HG02642 (cell line): ENCODE results near the gene COPS8.

Experiments
- ATAC-seq: cut with Tn5 transposase; IDR thresholded peaks from one replicate; pipeline ENCODE4 v1.9.1; 2021; ENCODE audit warnings: mild to moderate bottlenecking; ENCODE audit not compliant: unreplicated experiment, poor library complexity

COPS8 gene

GRCh38 chr2:237064203-237065070 lies 21.3 kb upstream of the COPS8 start:
- ATAC-seq, result no peak

- no peak for ATAC-seq
Measured at GRCh38 chr2:237065071-237065377, 20.7 kb upstream of the COPS8 start.

- no peak for ATAC-seq
Measured at GRCh38 chr2:237066396-237066795, 19.3 kb upstream of the COPS8 start.

DNA sequence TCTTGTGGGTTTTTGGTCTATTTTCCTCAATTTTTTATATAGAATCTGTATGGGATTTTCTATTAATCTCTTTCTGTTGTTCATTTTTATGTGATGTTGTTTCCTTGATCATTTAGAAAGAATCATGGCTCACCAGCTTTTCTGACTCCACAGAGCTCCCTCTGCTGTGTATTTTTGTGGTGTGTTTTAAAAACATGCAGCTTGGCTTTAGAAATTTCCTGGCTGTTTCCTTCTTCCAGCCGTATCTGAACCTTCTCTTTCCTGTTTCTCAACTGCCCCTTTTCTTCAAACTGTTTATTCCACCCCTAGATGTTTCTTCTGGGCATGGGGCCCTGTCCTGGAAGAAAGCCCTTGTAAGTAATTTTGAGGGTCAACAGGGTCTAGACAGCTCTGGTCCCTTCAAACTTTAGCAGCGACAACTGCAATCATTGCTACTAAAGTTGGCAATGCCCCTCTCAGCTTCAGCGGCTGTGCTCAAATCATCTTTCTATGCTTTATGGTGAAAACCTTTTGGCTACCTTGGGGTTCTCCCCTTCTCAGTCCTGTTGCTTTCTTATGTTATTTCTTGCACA lies 17.6 kb upstream of the COPS8 start:
- ATAC-seq, result no peak

DNA sequence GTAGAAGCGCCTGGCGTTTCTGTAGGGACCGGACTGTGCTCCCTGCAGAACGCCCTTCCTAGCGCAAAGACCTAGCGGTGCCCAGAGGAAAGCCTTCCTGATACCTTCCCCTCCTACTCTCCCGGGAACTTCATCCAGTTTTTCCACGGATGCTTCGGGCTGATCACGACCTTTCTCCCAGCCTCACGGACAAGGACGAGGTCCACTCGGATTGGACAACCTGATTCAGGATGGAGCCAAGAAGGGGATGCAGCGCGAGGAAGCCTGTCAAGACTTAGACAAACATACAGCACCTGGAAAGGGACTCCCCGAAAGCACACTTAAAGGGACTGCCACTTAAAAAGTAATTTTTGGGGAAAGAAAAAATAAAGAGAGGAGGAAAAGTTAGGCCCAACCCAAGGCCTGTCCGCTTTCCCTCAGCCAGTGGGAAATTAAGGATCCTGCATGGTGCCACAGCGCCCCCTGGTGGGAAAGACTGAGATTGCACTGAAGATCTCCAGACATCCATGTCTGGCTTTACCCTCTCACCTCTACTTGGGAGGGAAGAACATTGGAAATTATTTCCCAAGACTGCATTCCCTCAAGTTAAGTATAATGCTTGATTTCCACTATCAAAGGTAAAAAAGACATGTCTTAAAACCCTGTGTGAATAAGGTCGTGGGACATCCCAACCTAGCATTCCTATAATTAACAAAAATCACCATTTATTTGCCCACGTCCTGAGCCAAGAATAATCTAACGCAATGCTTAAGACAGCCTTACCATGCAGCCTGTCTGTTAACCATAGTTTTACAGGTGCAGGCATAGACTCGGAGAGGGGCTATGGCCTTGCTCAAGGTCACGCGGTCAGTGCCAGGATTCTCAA lies 13.4 kb upstream of the COPS8 start:
- no peak for ATAC-seq

GRCh38 chr2:237073552-237073951 lies 12.1 kb upstream of the COPS8 start:
- no peak for ATAC-seq

DNA sequence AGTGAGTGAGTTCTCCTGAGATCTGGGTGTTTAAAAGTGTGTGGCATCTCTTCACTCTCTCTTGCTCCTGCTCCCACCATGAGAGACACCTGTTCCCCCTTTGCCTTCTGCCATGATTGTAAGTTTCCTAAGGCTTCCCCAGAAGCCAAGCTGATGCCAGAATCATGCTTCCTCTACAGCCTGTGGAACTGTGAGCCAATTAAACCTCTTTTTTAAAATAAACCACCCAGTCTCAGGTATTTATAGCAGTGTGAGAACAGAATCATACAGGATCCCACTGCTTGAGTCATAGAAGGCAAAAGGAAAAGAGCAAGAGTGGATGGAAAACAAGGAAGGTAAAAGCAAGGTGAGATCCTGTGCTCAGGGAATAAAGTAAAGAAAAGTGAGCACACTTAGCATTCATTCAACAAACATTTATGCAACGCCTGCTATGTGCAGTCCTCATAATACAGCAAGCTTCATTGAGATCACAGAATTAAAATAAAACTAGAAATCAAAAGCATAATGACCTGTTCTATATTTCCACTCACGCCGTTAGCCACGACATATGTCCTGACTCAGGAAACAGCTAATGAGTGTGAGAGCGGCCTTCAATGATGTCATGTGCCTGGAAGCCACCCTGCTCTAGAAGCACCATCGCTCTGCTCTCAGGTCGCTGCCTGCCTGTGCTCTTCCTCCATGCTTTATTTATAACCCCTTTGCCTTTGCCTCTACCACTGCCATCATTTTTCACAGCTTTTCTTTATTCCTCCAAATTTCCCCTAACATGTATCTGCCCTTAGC lies 11.3 kb upstream of the COPS8 start:
- ATAC-seq, result no peak

DNA sequence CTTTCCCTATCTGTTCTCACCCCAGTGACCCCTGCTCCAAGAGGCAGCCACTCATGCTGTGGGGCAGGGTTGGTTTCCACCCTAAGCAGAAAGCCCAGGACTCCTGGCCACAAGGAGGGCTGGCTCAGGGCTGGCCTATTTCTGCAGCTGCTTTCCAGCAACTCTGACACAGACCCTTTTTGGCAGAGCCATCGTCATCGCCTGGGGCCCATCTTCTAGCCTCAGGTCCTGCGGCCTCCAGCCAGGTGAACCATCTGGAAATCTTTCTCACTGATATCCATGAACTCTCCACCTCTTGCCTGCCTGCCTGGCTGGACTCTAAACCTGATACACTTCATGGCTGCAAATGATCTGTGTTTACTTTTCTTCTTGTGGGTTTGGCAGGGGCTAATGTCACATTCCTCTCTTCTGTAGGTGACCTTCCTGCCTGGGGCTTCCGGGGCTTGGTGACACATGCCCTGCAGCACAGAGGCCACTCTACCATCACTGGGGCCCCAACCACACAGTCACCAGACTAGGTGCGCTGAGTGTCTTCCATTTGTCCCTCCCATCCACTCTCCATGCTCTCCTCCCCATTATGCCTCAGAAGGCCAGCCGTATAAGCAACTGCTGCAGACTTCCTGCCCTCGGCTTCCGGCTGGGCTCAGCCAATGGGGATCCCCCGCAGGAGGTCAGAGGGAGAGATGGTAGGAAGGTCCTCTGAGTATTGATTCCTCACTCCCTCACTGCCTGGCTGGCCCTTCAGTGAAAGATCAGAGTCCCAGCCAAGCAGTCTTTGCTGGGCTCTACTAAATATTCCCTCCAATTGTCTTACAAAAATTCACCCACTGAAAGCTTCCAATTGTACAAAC lies 9.7 kb upstream of the COPS8 start:
- no peak for ATAC-seq

DNA sequence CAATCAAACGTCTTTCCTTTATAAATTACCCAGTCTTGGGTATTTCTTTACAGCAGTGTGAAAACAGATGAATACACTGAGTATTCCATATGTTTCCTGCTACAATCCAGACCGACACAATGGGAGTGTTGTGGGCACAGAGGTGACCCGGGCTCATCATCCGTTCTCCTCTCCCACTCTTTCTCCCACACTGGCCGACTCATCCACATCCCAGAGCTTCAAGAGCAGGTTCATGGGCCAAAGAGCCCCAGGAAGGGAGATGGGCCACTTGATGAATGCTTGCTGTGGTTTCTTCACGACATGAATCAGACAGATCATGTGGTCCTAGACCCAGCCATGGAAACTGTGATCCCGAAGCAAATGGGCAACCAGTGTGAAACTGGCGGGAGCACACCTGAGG lies 4.1 kb upstream of the COPS8 start:
- no peak for ATAC-seq

GRCh38 chr2:237083026-237083425 lies 2.7 kb upstream of the COPS8 start:
- no peak for ATAC-seq

DNA sequence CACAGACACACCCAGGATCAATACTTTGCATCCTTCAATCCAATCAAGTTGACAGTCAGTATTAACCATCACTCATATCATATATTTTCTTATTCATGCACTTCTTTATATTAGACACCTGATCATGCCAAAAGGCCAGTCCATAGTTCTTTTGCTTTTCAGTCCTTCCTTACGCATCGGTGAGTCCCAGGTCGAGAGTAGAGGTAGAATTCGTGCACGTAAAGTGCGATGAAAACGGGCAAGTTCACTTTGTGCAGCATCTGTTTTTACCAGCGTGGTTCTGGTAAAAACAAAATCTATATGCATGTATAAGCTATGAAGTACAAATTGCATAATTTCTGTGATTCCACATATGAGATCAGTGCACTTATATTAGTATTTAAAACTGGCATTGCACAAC lies 1.2 kb upstream of the COPS8 start:
- ATAC-seq, result no peak

DNA sequence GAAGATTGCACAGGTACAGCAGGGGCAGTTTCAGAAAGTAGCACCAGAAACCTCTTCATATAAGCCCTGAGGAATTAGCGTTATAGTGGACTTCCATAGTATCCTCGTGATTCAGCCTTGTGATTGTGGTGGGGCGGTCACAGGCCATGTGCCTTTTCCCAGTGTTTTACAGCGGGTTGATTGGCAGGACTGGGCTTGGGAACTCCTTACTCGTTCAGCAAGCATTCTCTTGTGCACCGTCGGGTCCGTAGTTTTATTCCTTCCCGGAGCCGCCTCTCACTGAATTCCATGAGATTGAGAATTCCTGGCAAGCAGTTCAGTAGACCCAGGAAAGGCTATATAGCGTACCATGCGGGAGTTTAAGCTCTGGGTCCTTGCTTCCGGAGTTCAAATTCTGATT lies 5.2 kb downstream of the COPS8 start:
- ATAC-seq, result no peak

- ATAC-seq, result no peak
Measured at GRCh38 chr2:237091779-237092436, 6.2 kb downstream of the COPS8 start.

- ATAC-seq, result no peak
Measured at GRCh38 chr2:237092506-237092905, 6.8 kb downstream of the COPS8 start.

DNA sequence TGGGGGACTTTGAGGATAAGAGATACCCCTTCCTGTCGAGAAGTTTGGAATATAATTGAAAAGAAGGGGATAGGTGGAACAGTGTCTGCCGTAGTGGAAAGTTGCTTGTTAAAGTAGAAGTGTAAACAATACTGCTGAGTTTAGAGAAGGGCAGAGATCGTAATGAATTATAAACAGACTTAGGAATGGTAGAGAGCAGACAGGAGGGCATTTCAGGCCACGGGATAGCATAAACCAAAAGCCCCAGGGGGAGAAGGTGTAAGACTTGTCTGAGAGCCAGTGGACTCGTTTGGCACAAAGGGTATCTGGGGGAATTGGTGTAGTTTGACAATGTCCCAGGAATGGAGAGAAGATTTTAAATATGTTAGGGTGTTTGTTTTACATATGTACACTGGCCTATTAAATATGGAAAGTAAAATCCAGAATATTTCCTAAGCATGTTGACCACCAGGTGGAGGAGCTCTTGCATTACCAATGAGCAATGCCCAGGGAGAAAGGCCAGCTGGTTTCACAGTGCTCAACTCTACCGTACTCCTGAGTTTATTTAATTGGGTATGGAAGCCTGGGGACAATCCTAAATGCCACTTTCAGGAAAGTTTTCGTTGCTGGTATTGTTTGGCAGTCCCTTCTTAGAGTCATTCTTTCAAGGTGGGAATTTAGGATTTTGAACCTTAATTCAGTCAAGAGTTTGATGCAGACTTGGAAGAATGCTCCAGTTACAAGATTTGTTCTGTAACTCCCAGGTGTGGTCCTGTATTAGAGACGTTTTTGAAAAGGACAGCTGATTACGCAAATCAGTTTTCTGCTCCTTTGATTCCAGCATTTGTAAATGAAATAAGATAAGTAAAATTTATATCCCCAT lies 7.5 kb downstream of the COPS8 start:
- no peak for ATAC-seq

GRCh38 chr2:237096201-237096600 lies 10.5 kb downstream of the COPS8 start:
- ATAC-seq, result no peak

GRCh38 chr2:237096911-237097310 lies 11.2 kb downstream of the COPS8 start:
- no peak for ATAC-seq

DNA sequence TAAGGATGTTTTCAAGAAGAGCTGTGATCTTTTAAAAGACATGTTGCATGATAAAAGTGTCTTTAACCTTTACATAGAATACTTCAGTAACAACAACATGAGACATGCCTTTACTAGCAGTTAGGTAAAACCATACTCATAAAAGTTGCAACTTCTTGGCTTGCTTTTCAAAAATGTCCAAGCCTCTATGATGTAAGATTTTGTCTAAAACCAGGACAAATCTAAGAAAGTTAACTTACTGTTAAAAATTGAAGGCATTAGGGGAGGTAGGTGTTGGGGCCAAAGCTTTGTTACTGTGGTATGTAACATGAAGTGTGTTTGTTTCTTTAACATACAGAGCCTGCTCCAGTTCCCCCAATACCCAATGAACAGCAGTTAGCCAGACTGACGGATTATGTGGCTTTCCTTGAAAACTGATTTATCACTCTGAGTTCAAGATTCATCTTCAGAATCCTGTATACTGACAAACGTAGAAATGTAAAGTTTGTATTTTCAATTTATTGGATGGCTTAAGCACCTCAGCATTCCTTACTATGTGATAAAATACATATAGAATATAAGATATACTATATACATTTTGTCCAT lies 11.7 kb downstream of the COPS8 start:
- no peak for ATAC-seq
